Activated CD4-positive, alpha-beta memory T cell treated with anti-CD3 and anti-CD28 coated beads, Interleukin-2, amount 10 ng/mL, durations not matched to agents 7 days and 5 days (primary cell): Measurements from ENCODE around the gene OAT. TPM values are rescaled to one million over a fixed set of nuclear protein-coding genes. Genes with fewer than 3 reads are reported as not detected.
"Not testable (repeated sequence)": the region's sequence is repeated elsewhere in the genome, so short reads cannot be mapped to it uniquely, and the experiment has no call there.

ENCODE experiments used
- CTCF ChIA-PET: fragments of 350-600 bp; sonication (Branson Sonifier 250); formaldehyde crosslinking; loops from one replicate; lab custom pipeline; 2021; ENCODE audit warnings: antibody characterized with exemption, inconsistent platforms; lab: Charles Lee
- POLR2A ChIA-PET: fragments of 350-600 bp; sonication (Branson Sonifier 250); formaldehyde crosslinking; loops from one replicate; lab custom pipeline; 2021; ENCODE audit warnings: antibody characterized with exemption; lab: Charles Lee
- DNase-seq: peaks from one replicate; pipeline ENCODE4 v3.0.0-alpha.2; 2020
- H3K27ac Mint-ChIP-seq: one replicate; pipeline ENCODE4 v1.8.0; 2021; ENCODE audit warnings: mild to moderate bottlenecking, mixed read lengths
- H3K27me3 Mint-ChIP-seq: one replicate; pipeline ENCODE4 v1.8.0; 2021; ENCODE audit warnings: mixed read lengths
- H3K36me3 Mint-ChIP-seq: one replicate; pipeline ENCODE4 v1.8.0; 2021; ENCODE audit warnings: low read depth, mixed read lengths
- H3K4me1 Mint-ChIP-seq: one replicate; pipeline ENCODE4 v1.8.0; 2021; ENCODE audit warnings: mixed read lengths
- H3K4me3 Mint-ChIP-seq: one replicate; pipeline ENCODE4 v1.8.0; 2021; ENCODE audit warnings: mild to moderate bottlenecking, mixed read lengths
- H3K9me3 Mint-ChIP-seq: one replicate; pipeline ENCODE4 v1.8.0; 2021; ENCODE audit warnings: mixed read lengths
- total RNA-seq, 2 experiments: library from RNA; stranded (reverse); gene quantifications; one replicate each; pipeline ENCODE4 v1.2.3, GENCODE V29; 2021

Gene OAT
- total RNA-seq, 2 experiments from 2014 or later, result 20.7 to 21.3 TPM

GRCh38 chr10:124378881-124379471 is 39.7 kb downstream of the OAT start:
- ChIA-PET POLR2A (no interaction called here), CTCF (interaction anchor here (0.6 to 1.3 kb wide), 2 partner anchors 10 to 700 kb away, joined by 3 to 4 read pairs; no protein-coding TSS in a partner anchor)
- Mint-ChIP-seq H3K36me3 (no peaks in the 10 kb centered on the region), H3K4me3 (no peak overlapping the region), H3K27me3 (peaks cover 28% of the 10 kb centered on the region), H3K9me3 (no peaks in the 10 kb centered on the region), H3K27ac (no peak overlapping the region), H3K4me1 (no peaks in the 10 kb centered on the region)
- DNase-seq, result no peak

- Mint-ChIP-seq H3K36me3 (no peaks in the 10 kb centered on the region), H3K4me1 (no peaks in the 10 kb centered on the region), H3K9me3 (no peaks in the 10 kb centered on the region), H3K27me3 (peaks cover 32% of the 10 kb centered on the region), H3K4me3 (no peak overlapping the region), H3K27ac (no peak overlapping the region)
- ChIA-PET POLR2A (no interaction called here), CTCF (interaction anchor here (1.3 kb wide), 1 partner anchor 11 kb away, joined by 4 read pairs; no protein-coding TSS in a partner anchor)
- no peak for DNase-seq
Measured at GRCh38 chr10:124378271-124378670, 40.5 kb downstream of the OAT start.

- H3K27me3 Mint-ChIP-seq, result peaks cover 33% of the 10 kb centered on the region
- H3K27ac Mint-ChIP-seq, result no peak overlapping the region
- no peak for DNase-seq
- H3K4me1 Mint-ChIP-seq, result no peaks in the 10 kb centered on the region
- H3K9me3 Mint-ChIP-seq, result no peaks in the 10 kb centered on the region
- CTCF ChIA-PET, result no interaction called here
- H3K4me3 Mint-ChIP-seq, result no peak overlapping the region
- H3K36me3 Mint-ChIP-seq, result no peaks in the 10 kb centered on the region
- POLR2A ChIA-PET, result no interaction called here
Measured at GRCh38 chr10:124377101-124377500, 41.6 kb downstream of the OAT start.

- Mint-ChIP-seq H3K36me3 (no peaks in the 10 kb centered on the region), H3K27ac (no peak overlapping the region), H3K27me3 (peaks cover 35% of the 10 kb centered on the region), H3K9me3 (no peaks in the 10 kb centered on the region), H3K4me1 (no peaks in the 10 kb centered on the region), H3K4me3 (no peak overlapping the region)
- ChIA-PET POLR2A (no interaction called here), CTCF (no interaction called here)
- no peak for DNase-seq
Measured at GRCh38 chr10:124376411-124376810, 42.3 kb downstream of the OAT start.

- Mint-ChIP-seq H3K4me3 (no peak overlapping the region), H3K36me3 (no peaks in the 10 kb centered on the region), H3K4me1 (no peaks in the 10 kb centered on the region), H3K27me3 (peaks cover 28% of the 10 kb centered on the region), H3K9me3 (no peaks in the 10 kb centered on the region), H3K27ac (no peak overlapping the region)
- no peak for DNase-seq
- POLR2A ChIA-PET, result no interaction called here
- CTCF ChIA-PET, result no interaction called here
Measured at GRCh38 chr10:124375691-124376090, 43.0 kb downstream of the OAT start.

GRCh38 chr10:124375353-124375614 is 43.4 kb downstream of the OAT start:
- peaks cover 24% of the 10 kb centered on the region for H3K27me3 Mint-ChIP-seq
- H3K27ac Mint-ChIP-seq, result no peak overlapping the region
- H3K9me3 Mint-ChIP-seq, result no peaks in the 10 kb centered on the region
- no peaks in the 10 kb centered on the region for H3K36me3 Mint-ChIP-seq
- POLR2A ChIA-PET, result no interaction called here
- CTCF ChIA-PET, result no interaction called here
- H3K4me1 Mint-ChIP-seq, result no peaks in the 10 kb centered on the region
- no peak overlapping the region for H3K4me3 Mint-ChIP-seq
- DNase-seq, result no peak

- ChIA-PET POLR2A (no interaction called here), CTCF (interaction anchor here (2.2 kb wide), 1 partner anchor 15 kb away, joined by 6 read pairs; no protein-coding TSS in a partner anchor)
- Mint-ChIP-seq H3K27ac (no peak overlapping the region), H3K4me1 (no peaks in the 10 kb centered on the region), H3K4me3 (no peak overlapping the region), H3K9me3 (no peaks in the 10 kb centered on the region), H3K36me3 (no peaks in the 10 kb centered on the region), H3K27me3 (peaks cover 21% of the 10 kb centered on the region)
- no peak for DNase-seq
Measured at GRCh38 chr10:124374535-124375352, 44.0 kb downstream of the OAT start.

- Mint-ChIP-seq H3K27me3 (peaks cover 20% of the 10 kb centered on the region), H3K9me3 (no peaks in the 10 kb centered on the region), H3K27ac (no peak overlapping the region), H3K4me3 (no peak overlapping the region), H3K4me1 (no peaks in the 10 kb centered on the region), H3K36me3 (no peaks in the 10 kb centered on the region)
- CTCF ChIA-PET, result interaction anchor here (2.2 kb wide), 1 partner anchor 16 kb away, joined by 6 read pairs; no protein-coding TSS in a partner anchor
- DNase-seq, result no peak
- POLR2A ChIA-PET, result no interaction called here
Measured at GRCh38 chr10:124372899-124373298, 45.8 kb downstream of the OAT start.

- ChIA-PET CTCF (no interaction called here), POLR2A (no interaction called here)
- H3K9me3 Mint-ChIP-seq, result no peaks in the 10 kb centered on the region
- peaks cover 26% of the 10 kb centered on the region for H3K27me3 Mint-ChIP-seq
- H3K4me3 Mint-ChIP-seq, result no peak overlapping the region
- no peak overlapping the region for H3K27ac Mint-ChIP-seq
- no peak for DNase-seq
- no peaks in the 10 kb centered on the region for H3K36me3 Mint-ChIP-seq
- no peaks in the 10 kb centered on the region for H3K4me1 Mint-ChIP-seq
Measured at GRCh38 chr10:124370426-124370825, 48.3 kb downstream of the OAT start.

GRCh38 chr10:124369986-124370385 is 48.7 kb downstream of the OAT start:
- H3K36me3 Mint-ChIP-seq, result no peaks in the 10 kb centered on the region
- no peak overlapping the region for H3K4me3 Mint-ChIP-seq
- CTCF ChIA-PET, result no interaction called here
- POLR2A ChIA-PET, result no interaction called here
- no peak for DNase-seq
- no peaks in the 10 kb centered on the region for H3K4me1 Mint-ChIP-seq
- H3K27me3 Mint-ChIP-seq, result peaks cover 26% of the 10 kb centered on the region
- H3K9me3 Mint-ChIP-seq, result no peaks in the 10 kb centered on the region
- no peak overlapping the region for H3K27ac Mint-ChIP-seq

- H3K27me3 Mint-ChIP-seq, result peaks cover 26% of the 10 kb centered on the region
- H3K36me3 Mint-ChIP-seq, CTCF ChIA-PET, DNase-seq, POLR2A ChIA-PET, H3K4me3 Mint-ChIP-seq, H3K9me3 Mint-ChIP-seq, H3K27ac Mint-ChIP-seq, H3K4me1 Mint-ChIP-seq: not testable (repeated sequence)
Measured at GRCh38 chr10:124369533-124369932, 49.2 kb downstream of the OAT start.

GRCh38 chr10:124369066-124369465 is 49.7 kb downstream of the OAT start:
- CTCF ChIA-PET, result no interaction called here
- POLR2A ChIA-PET, result no interaction called here
- no peaks in the 10 kb centered on the region for H3K36me3 Mint-ChIP-seq
- no peak for DNase-seq
- no peaks in the 10 kb centered on the region for H3K9me3 Mint-ChIP-seq
- H3K4me3 Mint-ChIP-seq, result no peak overlapping the region
- peaks cover 26% of the 10 kb centered on the region for H3K27me3 Mint-ChIP-seq
- no peaks in the 10 kb centered on the region for H3K4me1 Mint-ChIP-seq
- H3K27ac Mint-ChIP-seq, result no peak overlapping the region

GRCh38 chr10:124367936-124368335 is 50.8 kb downstream of the OAT start:
- Mint-ChIP-seq H3K36me3 (no peaks in the 10 kb centered on the region), H3K27me3 (peaks cover 17% of the 10 kb centered on the region), H3K4me1 (no peaks in the 10 kb centered on the region), H3K4me3 (no peak overlapping the region), H3K9me3 (no peaks in the 10 kb centered on the region), H3K27ac (no peak overlapping the region)
- CTCF ChIA-PET, result no interaction called here
- DNase-seq, result no peak
- POLR2A ChIA-PET, result no interaction called here

- no peak for DNase-seq
- Mint-ChIP-seq H3K4me1 (no peaks in the 10 kb centered on the region), H3K27ac (no peak overlapping the region), H3K36me3 (no peaks in the 10 kb centered on the region), H3K27me3 (peaks cover 17% of the 10 kb centered on the region), H3K9me3 (no peaks in the 10 kb centered on the region), H3K4me3 (no peak overlapping the region)
- CTCF ChIA-PET, result interaction anchor here (0.9 kb wide), 1 partner anchor 21 kb away, joined by 3 read pairs; no protein-coding TSS in a partner anchor
- POLR2A ChIA-PET, result no interaction called here
Measured at GRCh38 chr10:124367414-124367813, 51.3 kb downstream of the OAT start.
